ENCODE measurements around the gene CT45A2.
"Not testable (repeated sequence)": the region's sequence is repeated elsewhere in the genome, so short reads cannot be mapped to it uniquely, and the experiment has no call there.

DNA sequence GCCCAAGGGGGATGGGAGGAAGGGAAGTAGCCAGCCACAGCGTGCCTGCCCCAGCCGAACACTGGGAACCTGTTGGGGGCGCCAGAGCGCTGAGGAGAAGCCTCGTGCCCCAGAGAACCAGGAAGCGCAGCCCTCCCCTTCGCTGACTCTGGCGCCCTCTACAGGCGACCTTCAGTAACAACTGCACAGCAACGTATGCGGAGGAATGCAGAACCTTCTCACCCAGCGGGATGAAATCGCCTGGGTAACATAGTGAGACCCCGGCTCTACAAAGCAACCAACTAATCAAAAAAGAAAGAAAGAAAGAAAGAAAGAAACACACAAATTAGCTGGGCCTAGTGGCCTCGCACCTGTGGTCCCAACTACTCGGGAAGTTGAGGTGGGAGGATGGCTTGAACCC is 17.1 kb downstream of the CT45A2 start, which contains the start of gene CT45A6:
- TF ChIP-seq POLR2AphosphoS5 (IDR thresholded peaks at IDR 0.05; ENCODE audit: low read depth, low read length); SIN3A (IDR thresholded peaks at IDR 0.05; ENCODE audit: borderline replicate concordance, insufficient read depth, low read length): not testable (repeated sequence)
